ENCODE results near the gene DACT2.
"Not testable (repeated sequence)": the region's sequence is repeated elsewhere in the genome, so short reads cannot be mapped to it uniquely, and the experiment has no call there.

DACT2 gene

GRCh38 chr6:168330403-168330802, 10.8 kb upstream of the DACT2 start:
- DNase-seq (ENCODE audit: low read depth, low spot score): no peak
- no peak overlapping the region for H3K4me3 ChIP-seq (ENCODE audit: low read length)

DNA sequence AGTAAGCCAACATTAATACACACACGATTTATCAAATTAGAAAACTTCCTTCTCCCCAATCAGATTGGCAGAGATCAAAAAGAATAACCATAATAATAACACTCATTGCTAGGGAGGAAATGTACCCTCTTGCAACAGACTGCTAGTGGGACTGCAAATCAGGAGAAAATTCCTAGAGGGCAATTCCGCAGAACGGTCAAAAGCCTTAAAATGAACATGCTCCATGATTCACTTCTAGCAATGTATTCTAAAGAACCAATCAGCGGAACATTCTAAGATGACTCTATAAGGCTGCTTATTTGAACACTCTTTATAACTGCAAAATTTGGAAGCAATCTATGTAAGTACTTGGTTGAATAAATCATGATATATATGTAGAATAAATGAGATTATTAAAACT, 8.5 kb upstream of the DACT2 start:
- no peak for DNase-seq (ENCODE audit: low read depth, low spot score)
- H3K4me3 ChIP-seq (ENCODE audit: low read length): no peak overlapping the region

- no peak overlapping the region for H3K4me3 ChIP-seq (ENCODE audit: low read length)
- no peak for DNase-seq (ENCODE audit: low read depth, low spot score)
These were observed 7.0 kb upstream of the DACT2 start for GRCh38 chr6:168326294-168327261.

DNA sequence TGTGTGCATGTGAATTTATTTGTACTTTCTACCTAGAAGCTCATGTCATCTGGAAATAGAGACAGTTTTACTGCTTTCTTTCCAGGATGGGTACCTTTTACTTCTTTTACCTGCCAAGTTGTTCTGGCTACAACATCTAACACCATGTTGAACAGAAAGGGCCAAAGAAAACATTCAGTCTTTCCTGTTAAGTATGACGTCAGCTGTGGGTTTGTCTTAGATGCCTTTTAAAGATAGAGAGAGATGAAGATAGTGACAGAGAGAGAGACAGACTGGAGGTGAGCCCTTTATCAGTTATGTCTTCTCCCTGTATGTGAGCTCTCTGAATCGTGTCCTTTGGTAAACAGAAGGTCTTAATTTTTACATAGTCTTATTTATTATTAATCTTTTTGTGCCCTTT, 3.4 kb upstream of the DACT2 start:
- H3K4me3 ChIP-seq (ENCODE audit: low read length): no peak overlapping the region
- DNase-seq (ENCODE audit: low read depth, low spot score): peak; percentile 9

- DNase-seq (ENCODE audit: low read depth, low spot score): no peak
- no peak overlapping the region for H3K4me3 ChIP-seq (ENCODE audit: low read length)
These were observed 1.1 kb upstream of the DACT2 start for GRCh38 chr6:168320634-168321033.

- no peak for DNase-seq (ENCODE audit: low read depth, low spot score)
- no peak overlapping the region for H3K4me3 ChIP-seq (ENCODE audit: low read length)
These were observed 848 bp downstream of the DACT2 start for GRCh38 chr6:168318579-168319278.

- no peak for DNase-seq (ENCODE audit: low read depth, low spot score)
- no peak overlapping the region for H3K4me3 ChIP-seq (ENCODE audit: low read length)
These were observed 1.5 kb downstream of the DACT2 start for GRCh38 chr6:168318090-168318489.

- H3K4me3 ChIP-seq (ENCODE audit: low read length): no peak overlapping the region
- no peak for DNase-seq (ENCODE audit: low read depth, low spot score)
These were observed 4.0 kb downstream of the DACT2 start for GRCh38 chr6:168315596-168315995.

GRCh38 chr6:168314948-168315347, 4.6 kb downstream of the DACT2 start:
- H3K4me3 ChIP-seq (ENCODE audit: low read length): no peak overlapping the region
- no peak for DNase-seq (ENCODE audit: low read depth, low spot score)

DNA sequence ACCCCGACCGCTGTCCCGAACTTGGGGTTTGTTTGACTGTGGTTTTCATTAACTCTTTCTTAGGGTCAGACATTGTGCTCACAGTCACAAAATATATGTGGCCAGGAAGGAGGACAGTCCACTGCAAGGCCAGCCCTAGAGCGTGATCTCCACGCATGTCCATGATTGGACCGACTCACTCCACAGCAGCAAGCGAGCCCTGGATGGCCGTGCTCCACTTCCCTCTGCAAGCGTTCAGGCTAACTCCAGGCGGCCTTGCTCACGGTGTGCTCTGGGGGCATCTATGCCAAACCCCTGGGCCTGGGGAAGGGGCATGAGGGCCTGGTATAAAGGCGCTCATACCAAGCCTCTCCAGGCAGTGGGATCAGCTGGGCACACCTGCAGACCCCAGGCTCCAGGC, 5.6 kb downstream of the DACT2 start:
- DNase-seq (ENCODE audit: low read depth, low spot score): no peak
- H3K4me3 ChIP-seq (ENCODE audit: low read length): no peak overlapping the region

- no peak for DNase-seq (ENCODE audit: low read depth, low spot score)
- H3K4me3 ChIP-seq (ENCODE audit: low read length): no peak overlapping the region
These were observed 6.1 kb downstream of the DACT2 start for GRCh38 chr6:168313431-168314011.

GRCh38 chr6:168312125-168312507, 7.5 kb downstream of the DACT2 start:
- H3K4me3 ChIP-seq (ENCODE audit: low read length); DNase-seq (ENCODE audit: low read depth, low spot score): not testable (repeated sequence)

GRCh38 chr6:168311410-168312124, 8.0 kb downstream of the DACT2 start:
- no peak overlapping the region for H3K4me3 ChIP-seq (ENCODE audit: low read length)
- no peak for DNase-seq (ENCODE audit: low read depth, low spot score)

GRCh38 chr6:168310945-168311344, 8.6 kb downstream of the DACT2 start:
- no peak overlapping the region for H3K4me3 ChIP-seq (ENCODE audit: low read length)
- DNase-seq (ENCODE audit: low read depth, low spot score): no peak

DNA sequence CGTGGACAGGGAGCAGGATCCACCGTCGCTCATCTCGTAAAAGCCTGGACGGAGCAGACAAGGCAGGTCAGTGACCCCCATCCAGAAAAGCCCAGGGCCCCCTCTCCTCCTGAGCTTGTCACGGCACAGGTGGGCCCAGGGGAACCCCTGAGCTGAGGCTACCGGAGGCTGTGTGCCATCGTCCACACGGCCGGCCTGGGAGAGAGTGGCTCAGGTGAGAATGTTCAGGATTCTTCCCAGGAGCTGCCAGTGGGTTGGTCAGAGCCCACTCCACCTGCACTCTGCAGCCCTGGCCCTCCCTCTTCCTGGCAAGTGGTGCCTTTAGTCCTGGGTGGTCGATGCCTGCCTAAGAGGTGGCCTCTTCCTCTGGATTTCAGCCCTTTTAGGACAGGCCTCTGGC, 9.2 kb downstream of the DACT2 start:
- no peak for DNase-seq (ENCODE audit: low read depth, low spot score)

DNA sequence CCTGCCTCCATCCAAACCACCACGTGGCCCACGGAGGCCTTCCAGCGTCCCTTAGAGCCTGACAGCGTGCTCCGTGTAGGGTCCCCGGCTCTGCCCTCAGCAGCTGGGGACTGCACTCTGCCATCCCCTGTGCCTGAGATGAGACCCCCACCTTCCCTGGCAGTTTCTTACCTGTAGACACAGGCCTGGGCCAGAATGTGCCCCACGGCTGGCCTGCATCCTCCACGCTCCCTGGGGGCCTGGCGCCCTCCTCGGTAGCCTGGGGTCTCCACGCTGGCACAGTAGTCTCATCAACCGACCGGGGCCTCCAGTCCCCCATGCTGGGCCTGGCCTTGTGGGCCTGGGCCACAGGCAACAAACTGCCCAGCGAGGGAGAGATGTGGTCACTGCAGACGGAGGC, 9.6 kb downstream of the DACT2 start:
- H3K4me3 ChIP-seq (ENCODE audit: low read length): no peak overlapping the region

More for the DNA sequence above, 9.2 kb downstream of the DACT2 start:
- H3K4me3 ChIP-seq (ENCODE audit: low read length): no peak overlapping the region

DNA sequence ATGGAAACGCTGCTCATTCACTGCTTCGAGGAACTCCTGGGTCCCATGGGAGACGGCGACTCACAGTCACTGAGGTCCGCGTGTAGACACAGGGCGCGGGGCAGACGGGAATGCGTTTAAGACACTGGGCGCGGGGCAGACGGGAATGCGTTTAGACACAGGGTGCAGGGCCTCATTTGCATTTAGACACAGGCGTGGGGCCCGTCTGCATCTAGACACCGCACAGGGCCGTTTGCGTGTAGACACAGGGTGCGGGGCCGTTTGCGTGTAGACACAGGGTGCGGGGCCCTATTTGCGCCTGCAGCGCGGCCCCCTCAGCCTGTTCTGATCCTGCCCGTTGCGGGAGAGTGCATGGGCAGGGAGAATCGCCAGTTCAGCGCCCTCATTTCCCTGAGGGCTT, 10.4 kb downstream of the DACT2 start:
- DNase-seq (ENCODE audit: low read depth, low spot score): no peak

More for the DNA sequence above, 9.6 kb downstream of the DACT2 start:
- DNase-seq (ENCODE audit: low read depth, low spot score): no peak

GRCh38 chr6:168308390-168309144, 11.0 kb downstream of the DACT2 start:
- no peak for DNase-seq (ENCODE audit: low read depth, low spot score)
- H3K4me3 ChIP-seq (ENCODE audit: low read length): no peak overlapping the region

More for the DNA sequence above, 10.4 kb downstream of the DACT2 start:
- no peak overlapping the region for H3K4me3 ChIP-seq (ENCODE audit: low read length)

DNA sequence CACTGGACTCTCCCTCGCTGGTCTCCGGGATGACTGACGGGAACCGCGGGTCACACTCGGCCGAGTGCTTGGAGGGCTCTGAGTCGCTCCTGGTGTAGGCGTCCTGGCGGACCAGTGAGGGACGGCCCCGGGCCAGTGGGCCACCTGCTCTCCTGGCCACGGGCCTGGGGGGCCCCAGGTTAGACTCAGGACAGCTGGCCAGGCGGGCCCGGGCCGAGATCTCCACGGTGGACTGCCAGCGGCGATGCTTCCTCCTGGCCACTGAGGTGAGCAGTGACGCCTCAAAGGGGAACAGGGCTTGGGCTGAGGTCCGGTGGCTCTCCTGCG, 11.9 kb downstream of the DACT2 start:
- no peak overlapping the region for H3K4me3 ChIP-seq (ENCODE audit: low read length)
- no peak for DNase-seq (ENCODE audit: low read depth, low spot score)

All from Jurkat, Clone E6-1 (cell line).